ENCODE data around the gene PFDN2.

DNA sequence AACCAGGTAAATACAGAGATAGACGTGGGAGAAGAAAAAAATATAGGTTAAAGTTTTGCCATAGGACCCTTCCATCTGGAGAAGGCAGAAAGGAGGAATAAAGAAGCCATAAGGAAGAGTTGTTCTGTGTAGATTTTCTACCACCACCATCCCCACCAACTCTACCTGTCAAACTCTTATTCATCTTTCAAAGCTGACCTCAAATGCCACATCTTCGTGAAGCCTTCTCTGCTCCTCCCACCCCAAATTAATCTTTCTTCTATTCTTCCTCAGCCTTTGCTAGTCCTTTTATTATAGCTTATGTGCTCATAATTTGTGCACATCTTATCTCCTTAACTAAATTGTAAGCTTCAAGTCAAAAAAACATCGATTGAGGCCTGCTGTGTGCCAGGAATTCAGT lies 27.2 kb downstream of the PFDN2 start:
- no peak for TF ChIP-seq POLR2A (IDR thresholded peaks at IDR 0.05)
- TF ChIP-seq EP300 (IDR thresholded peaks at IDR 0.05) = no peak
- TF ChIP-seq, protein P1, sequence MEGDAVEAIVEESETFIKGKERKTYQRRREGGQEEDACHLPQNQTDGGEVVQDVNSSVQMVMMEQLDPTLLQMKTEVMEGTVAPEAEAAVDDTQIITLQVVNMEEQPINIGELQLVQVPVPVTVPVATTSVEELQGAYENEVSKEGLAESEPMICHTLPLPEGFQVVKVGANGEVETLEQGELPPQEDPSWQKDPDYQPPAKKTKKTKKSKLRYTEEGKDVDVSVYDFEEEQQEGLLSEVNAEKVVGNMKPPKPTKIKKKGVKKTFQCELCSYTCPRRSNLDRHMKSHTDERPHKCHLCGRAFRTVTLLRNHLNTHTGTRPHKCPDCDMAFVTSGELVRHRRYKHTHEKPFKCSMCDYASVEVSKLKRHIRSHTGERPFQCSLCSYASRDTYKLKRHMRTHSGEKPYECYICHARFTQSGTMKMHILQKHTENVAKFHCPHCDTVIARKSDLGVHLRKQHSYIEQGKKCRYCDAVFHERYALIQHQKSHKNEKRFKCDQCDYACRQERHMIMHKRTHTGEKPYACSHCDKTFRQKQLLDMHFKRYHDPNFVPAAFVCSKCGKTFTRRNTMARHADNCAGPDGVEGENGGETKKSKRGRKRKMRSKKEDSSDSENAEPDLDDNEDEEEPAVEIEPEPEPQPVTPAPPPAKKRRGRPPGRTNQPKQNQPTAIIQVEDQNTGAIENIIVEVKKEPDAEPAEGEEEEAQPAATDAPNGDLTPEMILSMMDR (IDR thresholded peaks at IDR 0.05) = no peak
